AG09309 (cell line): ENCODE data around the gene GGA3.
A peak's percentile ranks its signal among the peaks of the same experiment; 100 is the strongest.
"Not testable (repeated sequence)": the region's sequence is repeated elsewhere in the genome, so short reads cannot be mapped to it uniquely, and the experiment has no call there.

Source experiments
- DNase-seq: peaks from one replicate; pipeline ENCODE4 v3.0.0-alpha.2; 2010; ENCODE audit warnings: low read depth
- H3K4me3 ChIP-seq: 2 replicates; pipeline ENCODE4 v1.5.1; 2011; ENCODE audit warnings: mild to moderate bottlenecking, low read depth, low read length, moderate library complexity; ENCODE audit not compliant: control insufficient read depth
- TF ChIP-seq, protein P1 (sequence below): IDR thresholded peaks from 2 replicates; pipeline ENCODE4 v1.5.1; 2011; ENCODE audit warnings: mild to moderate bottlenecking, low read depth, low read length, inconsistent platforms; ENCODE audit not compliant: insufficient read depth, control insufficient read depth; ENCODE audit errors: missing control alignments

GGA3 gene

DNA sequence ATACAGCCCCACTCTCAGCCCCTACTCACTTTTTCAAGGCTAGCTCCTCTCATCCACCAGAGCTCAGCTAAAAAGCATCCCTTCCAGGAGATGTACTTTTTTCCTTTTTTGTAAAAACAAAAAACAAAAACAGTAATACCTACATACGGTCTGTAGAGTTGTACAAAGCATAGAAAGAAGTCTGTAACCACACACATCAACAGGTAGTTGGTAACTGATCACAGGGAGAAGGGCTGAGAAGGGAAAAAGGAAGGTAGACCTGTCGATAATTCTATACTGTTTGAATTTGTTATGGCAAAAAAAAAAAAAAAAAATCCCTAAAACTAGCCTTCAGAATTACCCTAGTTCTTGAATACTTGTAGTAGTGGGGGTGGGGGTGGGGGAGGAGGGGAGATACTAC is 27.0 kb upstream of the GGA3 start:
- no peak for DNase-seq
- TF ChIP-seq, protein P1, sequence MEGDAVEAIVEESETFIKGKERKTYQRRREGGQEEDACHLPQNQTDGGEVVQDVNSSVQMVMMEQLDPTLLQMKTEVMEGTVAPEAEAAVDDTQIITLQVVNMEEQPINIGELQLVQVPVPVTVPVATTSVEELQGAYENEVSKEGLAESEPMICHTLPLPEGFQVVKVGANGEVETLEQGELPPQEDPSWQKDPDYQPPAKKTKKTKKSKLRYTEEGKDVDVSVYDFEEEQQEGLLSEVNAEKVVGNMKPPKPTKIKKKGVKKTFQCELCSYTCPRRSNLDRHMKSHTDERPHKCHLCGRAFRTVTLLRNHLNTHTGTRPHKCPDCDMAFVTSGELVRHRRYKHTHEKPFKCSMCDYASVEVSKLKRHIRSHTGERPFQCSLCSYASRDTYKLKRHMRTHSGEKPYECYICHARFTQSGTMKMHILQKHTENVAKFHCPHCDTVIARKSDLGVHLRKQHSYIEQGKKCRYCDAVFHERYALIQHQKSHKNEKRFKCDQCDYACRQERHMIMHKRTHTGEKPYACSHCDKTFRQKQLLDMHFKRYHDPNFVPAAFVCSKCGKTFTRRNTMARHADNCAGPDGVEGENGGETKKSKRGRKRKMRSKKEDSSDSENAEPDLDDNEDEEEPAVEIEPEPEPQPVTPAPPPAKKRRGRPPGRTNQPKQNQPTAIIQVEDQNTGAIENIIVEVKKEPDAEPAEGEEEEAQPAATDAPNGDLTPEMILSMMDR = no peak
- peak overlapping the region; percentile 76 for H3K4me3 ChIP-seq

DNA sequence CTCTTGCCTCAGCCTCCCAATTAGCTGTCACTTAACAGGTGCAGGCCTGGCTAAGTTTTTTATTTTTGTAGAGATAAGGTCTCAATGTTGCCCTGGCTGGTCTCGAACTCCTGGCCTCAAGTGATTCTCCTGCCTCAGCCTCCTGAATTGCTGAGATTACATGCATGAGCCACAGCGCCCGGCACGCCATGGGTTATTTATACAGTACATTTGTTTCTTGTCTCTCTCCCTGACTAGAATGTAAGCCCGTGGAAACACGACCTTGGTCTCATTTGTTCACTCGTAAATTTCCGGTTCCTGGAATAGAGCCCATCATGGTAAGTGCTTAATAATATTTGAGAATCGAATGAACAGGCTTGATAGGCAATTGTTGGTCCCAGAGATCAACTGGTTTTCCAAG is 25.8 kb upstream of the GGA3 start:
- TF ChIP-seq, protein P1 = no peak
- DNase-seq = no peak
- H3K4me3 ChIP-seq = no peak overlapping the region

DNA sequence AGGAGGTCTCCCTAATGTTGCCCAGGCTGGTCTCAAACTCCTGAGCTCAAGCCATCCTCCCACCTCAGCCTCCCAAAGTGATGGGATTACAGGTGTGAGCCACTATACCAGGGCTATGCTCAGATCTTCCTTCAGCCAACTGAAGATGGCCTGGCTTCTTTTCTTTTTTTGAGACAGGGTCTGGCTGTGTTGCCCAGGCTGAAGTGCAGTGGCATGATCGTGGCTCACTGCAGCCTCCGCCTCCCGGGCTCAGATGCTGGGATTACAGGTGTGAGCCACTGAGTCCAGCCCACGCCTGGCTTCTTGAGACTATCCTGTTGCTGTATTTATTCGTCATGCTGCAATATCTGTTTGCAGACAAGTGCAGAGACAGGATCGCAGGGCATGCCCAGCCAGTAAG is 23.7 kb upstream of the GGA3 start:
- no peak for DNase-seq
- TF ChIP-seq, protein P1 = no peak
- no peak overlapping the region for H3K4me3 ChIP-seq

DNA sequence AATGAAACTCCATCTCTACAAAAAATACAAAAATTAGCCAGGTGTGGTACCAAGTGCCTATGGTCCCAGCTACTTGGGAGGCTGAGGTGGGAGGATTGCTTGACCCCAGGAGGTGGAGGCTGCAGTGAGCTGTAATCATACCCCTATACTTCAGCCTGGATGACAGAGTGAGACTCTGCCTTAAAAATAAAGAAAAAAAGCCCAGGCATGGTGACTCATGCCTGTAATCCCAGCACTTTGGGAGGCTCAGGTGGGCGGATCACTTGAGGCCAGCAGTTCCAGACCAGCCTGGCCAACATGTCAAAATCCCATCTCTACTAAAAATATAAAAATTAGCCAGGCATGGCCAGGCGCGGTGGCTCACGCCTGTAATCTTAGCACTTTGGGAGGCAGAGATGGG is 18.8 kb upstream of the GGA3 start:
- DNase-seq, H3K4me3 ChIP-seq: not testable (repeated sequence)

DNA sequence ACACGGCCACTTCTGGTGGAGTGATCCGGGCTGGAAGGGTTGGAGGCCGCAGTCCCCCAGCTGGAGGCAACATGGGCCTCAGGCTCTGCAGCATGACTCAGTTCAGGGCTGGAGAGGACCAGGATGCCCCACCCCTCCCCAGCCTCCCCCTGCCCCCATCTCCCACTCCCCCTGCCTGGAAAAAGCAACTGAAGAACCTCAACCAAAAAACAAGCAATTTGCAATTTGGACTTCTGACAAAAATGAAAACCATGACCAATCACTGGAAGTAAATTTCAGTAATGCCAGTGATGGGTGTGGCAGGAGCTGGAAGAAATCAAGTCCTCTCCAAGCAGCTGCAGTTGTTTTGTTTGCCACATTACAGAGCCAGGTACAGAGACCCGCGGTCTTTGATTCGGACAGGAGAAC is 16.3 kb upstream of the GGA3 start:
- DNase-seq = no peak
- TF ChIP-seq, protein P1 = no peak
- H3K4me3 ChIP-seq = no peak overlapping the region

DNA sequence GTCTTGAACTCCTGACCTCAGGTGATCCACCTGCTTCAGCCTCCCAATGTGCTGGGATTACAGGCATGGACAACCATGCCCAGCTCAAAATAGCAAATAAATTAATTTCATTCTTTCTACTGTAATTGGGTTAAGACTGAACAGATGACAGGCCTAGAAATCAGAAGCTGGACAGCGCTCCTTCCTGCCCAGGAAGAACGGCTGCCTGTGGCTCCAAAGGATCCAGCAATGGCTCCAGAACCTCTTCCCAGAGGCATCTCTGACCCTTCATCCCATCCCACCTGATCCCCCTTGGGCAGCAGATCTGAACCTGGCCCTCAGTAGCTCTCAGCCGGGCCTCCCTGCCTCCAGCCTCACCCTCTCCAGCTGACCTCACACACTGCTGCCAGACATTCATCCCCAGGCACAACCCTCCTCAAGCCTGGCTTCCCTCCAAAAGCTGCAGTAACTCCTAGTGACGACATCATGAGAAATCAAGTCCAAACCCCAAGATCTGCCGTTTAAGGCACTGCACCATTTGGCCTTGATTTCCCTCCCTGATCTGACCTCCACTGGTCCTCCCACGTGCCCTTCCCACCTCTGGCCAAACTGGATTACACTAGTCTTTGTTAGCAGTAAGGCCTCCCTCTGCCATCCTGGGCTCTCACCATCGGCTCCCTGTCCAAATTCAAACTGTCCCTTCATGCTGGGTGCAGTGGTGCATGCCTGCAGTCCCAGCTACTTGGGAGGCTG is 12.7 kb upstream of the GGA3 start:
- TF ChIP-seq, protein P1 = no peak
- H3K4me3 ChIP-seq = no peak overlapping the region
- DNase-seq = no peak

DNA sequence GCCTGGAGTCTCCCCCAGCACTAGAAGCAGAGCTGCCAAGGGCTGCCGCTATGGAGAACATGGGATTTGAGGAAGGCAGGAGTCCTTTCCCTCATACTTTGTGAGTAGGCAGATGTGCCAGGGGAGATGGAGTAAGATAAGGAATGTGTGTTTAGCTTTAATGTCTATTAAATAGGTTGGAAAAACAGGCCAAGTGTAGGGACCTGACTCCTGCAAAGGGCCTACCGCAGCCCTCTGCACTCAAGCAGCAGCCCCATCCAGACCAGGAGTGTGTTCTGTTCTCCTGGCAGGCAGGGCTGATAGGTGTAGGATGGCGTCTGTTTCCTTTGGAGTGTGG is 11.4 kb upstream of the GGA3 start:
- TF ChIP-seq, protein P1 = no peak
- no peak for DNase-seq
- no peak overlapping the region for H3K4me3 ChIP-seq
